Stimulated activated CD8-positive, alpha-beta memory T cell treated with anti-CD3 and anti-CD28 coated beads, Interleukin-4, amount 100 ng/mL, for 4 hours (primary cell): ENCODE measurements around the gene C19orf25.

Source experiments
- DNase-seq, 2 donors: peaks; one replicate each; pipeline ENCODE4 v3.0.0-alpha.2; 2020; ENCODE audit warnings: low read depth in 2 of 2, low spot score in 1 of 2

C19orf25 gene

DNA sequence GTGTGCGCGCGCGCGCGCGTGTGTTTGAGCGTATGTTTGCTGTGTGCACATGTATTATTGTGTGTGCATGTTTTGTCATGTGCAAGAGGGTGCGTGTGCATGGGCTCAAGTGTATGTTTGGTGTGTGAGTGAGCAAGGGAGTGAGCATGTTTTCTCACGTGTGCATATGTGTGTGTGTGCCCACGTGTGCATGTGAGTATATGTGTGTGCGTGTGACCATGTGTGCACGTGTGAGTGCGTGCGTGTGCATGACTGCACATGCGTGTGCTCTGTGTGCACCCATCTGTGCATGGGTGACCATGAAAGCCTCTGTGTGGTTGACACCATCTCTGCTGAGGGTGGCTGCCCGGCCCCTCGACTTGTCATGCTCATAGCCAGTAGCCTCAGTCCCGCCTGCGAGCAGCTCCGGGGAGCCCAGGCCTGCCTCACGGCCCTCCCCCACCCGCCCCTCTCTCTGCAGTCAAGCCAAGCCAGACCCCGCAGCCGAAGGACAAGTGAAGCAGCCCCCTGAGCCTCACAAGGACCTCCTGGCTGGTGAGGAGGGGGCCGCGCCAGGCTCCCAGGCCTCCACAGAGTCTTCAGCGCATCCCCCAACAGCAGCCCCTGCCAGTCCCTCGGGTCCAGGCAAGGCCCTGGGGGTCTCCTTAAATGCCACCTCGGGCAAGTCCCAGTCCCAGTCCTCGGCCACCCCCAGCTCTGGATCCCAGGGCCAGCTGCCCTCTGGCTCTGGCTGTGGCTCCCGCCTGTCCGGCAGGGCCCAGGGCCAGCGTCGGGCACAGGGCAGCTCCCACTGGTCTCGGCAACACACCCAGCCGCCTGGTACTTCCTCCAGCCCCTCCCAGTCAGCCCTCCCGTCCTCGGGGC lies 17.9 kb upstream of the C19orf25 start:
- no peak for DNase-seq

- no peak for DNase-seq
These were observed 17.0 kb upstream of the C19orf25 start for GRCh38 chr19:1495799-1496713.

DNA sequence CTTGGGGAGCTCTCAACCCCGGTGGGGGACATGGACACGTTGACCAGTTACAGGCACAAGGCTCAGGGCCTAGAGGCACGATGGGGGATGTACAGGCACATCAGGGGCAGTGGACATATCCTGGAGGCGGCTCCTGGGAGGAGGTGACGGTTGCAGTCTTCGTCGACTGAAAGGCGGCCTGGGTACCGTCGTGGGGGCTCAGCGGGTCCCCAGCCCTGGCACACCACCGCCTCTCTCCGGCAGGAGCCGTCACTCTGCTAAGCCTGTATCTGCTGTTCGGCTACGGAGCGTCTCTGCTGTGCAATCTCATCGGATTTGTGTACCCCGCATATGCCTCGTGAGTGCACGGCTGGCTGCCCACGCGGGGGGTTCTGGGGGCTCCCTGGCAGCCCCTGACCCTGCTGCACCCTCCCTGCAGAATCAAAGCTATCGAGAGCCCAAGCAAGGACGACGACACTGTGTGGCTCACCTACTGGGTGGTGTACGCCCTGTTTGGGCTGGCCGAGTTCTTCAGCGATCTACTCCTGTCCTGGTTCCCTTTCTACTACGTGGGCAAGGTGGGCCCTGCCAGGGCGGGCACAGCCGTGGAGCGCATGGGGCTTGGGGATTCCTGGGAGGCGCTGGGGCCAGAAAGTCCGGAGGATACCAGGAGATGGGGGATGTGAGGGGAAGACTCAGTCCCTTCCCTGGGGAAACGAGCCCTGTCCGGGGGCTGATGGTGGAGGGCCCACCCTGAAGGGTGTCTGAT lies 16.2 kb upstream of the C19orf25 start:
- DNase-seq, result no peak

GRCh38 chr19:1494115-1494815 lies 15.2 kb upstream of the C19orf25 start:
- DNase-seq, result no peak

GRCh38 chr19:1492474-1493006 lies 13.5 kb upstream of the C19orf25 start:
- DNase-seq, result no peak

DNA sequence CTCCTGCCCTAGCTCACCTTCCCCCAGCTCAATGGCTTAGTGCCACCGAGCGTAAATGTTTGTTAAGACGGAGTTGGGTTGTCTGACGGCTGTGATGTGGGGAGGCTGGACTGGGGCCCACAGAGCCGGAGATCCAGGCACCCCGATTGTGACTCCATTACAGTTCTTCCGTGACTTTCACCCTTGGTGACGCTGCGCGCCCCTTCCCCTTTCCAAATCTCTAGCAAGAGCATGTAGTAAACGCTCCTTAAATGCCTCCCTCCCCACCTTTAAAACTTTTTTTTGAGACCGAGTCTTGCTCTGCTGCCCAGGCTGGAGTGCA lies 12.8 kb upstream of the C19orf25 start:
- no peak for DNase-seq

GRCh38 chr19:1491114-1491848 lies 12.3 kb upstream of the C19orf25 start, which contains the start of gene REEP6:
REEP6 (plus strand) TSS chr19:1491181; CDS start chr19:1491270, 89 bp downstream.
- no peak for DNase-seq

DNA sequence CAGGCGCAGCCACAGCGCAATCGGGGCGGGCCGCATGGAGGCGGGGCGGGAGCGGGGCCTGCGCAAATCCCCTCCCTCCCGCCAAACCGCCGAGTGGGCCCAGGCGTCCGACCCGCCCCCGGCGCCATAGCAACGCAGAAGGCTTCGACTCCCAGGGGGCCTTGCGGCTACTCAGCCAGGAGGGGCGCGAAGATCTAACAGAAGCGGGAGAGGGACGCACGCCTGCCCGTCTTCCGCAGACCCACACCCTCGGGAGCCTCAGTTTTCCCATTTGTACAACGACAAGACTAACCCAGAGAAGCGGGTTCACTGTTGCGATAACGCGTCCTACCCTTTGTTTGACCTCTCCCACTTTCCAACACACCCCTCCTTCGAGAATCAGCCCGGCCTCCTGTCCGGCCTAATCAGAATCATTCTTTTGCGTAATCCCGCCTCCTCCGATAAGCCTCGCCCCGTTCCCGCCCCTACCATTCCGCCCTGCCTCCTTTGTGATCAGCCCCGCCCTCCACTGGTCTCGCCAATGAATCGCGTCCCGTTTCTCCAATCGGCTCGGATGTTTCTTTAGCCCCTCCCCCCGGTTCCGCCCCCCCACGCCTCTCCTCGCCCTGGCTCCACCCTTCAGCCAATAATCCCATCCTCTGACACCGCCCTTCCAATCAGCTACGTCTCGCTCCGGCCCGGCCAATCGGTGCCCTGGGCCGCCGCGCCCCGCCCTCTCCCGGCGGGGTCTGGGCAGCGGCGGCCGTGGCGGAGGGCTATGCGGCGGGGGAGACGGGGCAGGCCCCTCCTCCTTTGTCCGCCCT lies 11.5 kb upstream of the C19orf25 start, which contains the start of gene PCSK4:
Gene PCSK4, minus strand, starts transcription at position 40 of the 803 bp plus-strand sequence. Its CDS starts 4 bp downstream, at position 36.
- peak; percentile 95 to 98 for DNase-seq

DNA sequence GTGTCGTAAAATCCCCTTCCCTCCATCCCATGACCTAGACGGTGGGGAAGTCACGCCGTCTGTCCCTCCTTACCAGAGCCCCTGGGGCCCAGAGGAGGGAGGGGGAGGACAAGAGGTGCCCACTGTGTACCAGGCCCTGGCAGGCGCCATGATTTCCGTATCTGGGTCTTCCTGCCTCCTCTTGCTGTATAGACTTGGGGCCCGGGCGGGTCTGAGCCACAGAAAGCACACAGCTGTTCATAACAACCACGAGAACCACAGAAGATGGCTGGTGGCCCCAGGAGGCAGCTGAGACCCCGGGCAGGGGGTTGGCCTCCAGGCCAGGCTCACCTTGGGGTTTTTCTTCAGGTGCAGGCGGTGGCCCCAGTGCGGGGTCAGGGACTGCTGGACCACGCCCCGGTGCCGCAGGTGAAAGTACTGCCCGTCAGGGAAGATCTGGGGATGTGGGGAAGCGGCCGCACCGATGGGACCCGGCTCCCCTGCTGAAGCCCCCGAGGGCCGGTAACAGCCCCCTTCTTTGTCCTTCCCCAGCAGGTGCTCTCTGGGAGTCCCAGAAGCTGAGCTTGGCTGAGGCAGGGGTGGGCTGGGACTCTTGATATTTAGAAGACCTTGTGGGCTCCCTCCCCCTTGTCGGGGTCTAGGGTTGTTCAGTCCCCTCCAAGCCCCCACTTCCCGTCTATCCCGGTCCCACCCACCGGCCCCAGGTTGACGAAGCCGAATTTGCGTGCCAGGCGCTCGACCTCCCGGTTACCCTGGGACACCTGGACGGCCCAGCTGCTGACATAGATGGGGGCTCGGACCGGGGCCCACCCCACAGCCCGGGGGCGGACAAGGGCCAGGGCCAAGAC lies 10.7 kb upstream of the C19orf25 start:
- no peak for DNase-seq

- DNase-seq, result no peak
These were observed 9.2 kb upstream of the C19orf25 start for GRCh38 chr19:1488282-1488601.

DNA sequence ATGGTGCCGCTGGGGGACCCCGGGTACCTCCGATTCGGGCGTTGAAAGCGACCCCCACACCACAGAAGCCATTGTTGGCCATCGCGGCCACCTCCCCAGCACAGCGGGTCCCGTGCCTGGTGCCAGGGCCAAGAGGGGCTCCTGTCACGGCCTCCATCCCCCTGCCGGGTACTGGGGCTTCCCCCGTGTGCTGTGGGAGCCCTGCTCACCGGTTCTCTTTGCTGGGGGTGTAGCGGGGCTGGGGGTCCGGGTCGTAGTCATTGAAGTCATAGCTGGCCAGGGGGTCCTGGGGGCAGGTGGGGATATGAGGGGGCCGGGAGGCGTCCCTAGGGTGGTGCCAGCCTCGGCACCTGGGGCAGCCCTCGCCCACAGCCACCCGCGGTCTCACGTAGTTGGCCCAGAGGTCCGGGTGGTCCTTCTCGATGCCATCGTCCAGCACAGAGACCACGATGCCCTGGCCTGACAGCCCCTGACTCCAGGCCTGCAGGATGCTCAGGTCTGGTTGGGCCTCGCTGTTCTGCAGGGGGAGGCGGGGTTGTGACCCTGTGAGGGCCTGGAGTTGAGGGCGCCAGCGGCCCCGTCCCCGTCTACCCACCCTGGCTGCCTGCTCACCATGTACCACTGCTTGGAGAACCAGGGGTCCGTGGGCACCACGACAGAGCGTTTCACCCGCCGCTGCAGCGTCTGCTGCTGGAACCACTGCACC lies 8.7 kb upstream of the C19orf25 start:
- DNase-seq, result no peak

- DNase-seq, result no peak
These were observed 7.9 kb upstream of the C19orf25 start for GRCh38 chr19:1486720-1487575.

GRCh38 chr19:1483979-1484428 lies 5.0 kb upstream of the C19orf25 start:
- DNase-seq, result no peak

- DNase-seq, result no peak
These were observed 4.3 kb upstream of the C19orf25 start for GRCh38 chr19:1483131-1483978.

DNA sequence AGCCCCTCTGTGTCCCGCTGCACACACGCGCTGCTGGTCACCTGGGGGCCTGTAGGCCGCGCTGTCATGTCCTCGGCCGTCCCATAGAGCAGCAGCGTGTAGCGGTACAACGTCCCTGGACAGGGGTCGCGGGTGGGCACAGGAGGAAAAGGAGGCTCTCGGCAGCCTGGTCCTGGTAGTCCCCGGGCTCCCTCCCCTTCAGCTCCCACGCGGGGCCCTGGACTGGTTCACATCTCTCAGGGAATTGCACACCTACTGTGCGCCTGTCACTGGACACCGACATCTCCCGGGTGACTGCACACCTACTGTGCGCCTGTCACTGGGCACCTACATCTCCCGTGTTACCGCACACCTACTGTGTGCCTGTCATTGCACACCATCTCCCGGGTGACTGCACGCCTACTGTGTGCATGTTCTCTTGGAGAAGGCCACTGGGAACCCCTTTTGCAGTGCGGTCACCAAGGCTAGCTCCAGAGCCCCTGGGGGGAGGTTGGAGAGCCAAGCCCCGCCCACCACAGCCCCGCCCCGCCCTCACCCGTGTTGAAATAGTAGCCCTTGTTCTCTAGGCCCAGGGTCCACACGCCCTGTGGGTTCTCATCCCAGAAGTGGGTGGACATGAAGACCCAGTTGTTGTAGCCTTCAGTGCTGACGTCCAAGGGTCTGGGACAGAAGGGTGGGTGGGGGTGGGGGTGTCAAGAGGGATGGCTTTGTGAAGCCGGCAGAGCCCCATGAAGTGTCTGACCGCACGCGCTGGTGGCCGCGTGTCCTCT lies 3.5 kb upstream of the C19orf25 start:
- no peak for DNase-seq
